OCI-LY7 (cell line): ENCODE results near the gene TMEM238L. TPM values are rescaled to one million over a fixed set of nuclear protein-coding genes. Genes with fewer than 3 reads are reported as not detected.

Experiments
- BruUV-seq: library from RNA; stranded (reverse); fragments of 400-500 nt; replicated peaks from 2 replicates; lab custom pipeline; 2021; lab: Mats Ljungman, UMichigan
- CTCF ChIA-PET: fragments of 300-600 bp; sonication (Branson Sonifier 250); formaldehyde crosslinking; loops from one replicate; lab custom pipeline; 2022; ENCODE audit warnings: antibody characterized with exemption; ENCODE audit not compliant: unreplicated experiment; lab: Charles Lee
- POLR2A ChIA-PET: fragments of 300-600 bp; sonication (Branson Sonifier 250); formaldehyde crosslinking; loops from one replicate; lab custom pipeline; 2022; ENCODE audit warnings: antibody characterized with exemption; lab: Charles Lee
- DNase-seq: peaks from one replicate; pipeline ENCODE4 v3.0.0-alpha.2; 2015; ENCODE audit warnings: low spot score
- H2AFZ ChIP-seq: fragments of 200-600 bp; sonication (generic), shearing (Covaris generic); 2 replicates; pipeline ENCODE4 v1.6.1; 2014; ENCODE audit warnings: mild to moderate bottlenecking, antibody characterized with exemption, low read length, moderate library complexity
- H3K27ac ChIP-seq: fragments of 200-600 bp; sonication (generic); 2 replicates; pipeline ENCODE4 v1.5.1; 2014; ENCODE audit warnings: mixed run types, low read depth, mild to moderate bottlenecking, moderate library complexity, low read length, inconsistent platforms; ENCODE audit not compliant: poor library complexity, severe bottlenecking
- H3K36me3 ChIP-seq: fragments of 200-600 bp; sonication (generic); 2 replicates; pipeline ENCODE4 v1.6.1; 2014; ENCODE audit warnings: mild to moderate bottlenecking, antibody characterized with exemption, low read length, moderate library complexity, mixed read lengths; ENCODE audit not compliant: insufficient read depth
- H3K4me1 ChIP-seq: fragments of 200-600 bp; sonication (generic); 2 replicates; pipeline ENCODE4 v1.5.1; 2014; ENCODE audit warnings: mild to moderate bottlenecking, low read length; ENCODE audit not compliant: insufficient read depth, poor library complexity, severe bottlenecking
- H3K4me2 ChIP-seq: fragments of 200-600 bp; sonication (generic); 2 replicates; pipeline ENCODE4 v1.6.1; 2014; ENCODE audit warnings: mild to moderate bottlenecking, low read length
- H3K4me3 ChIP-seq: fragments of 200-600 bp; sonication (generic); 2 replicates; pipeline ENCODE4 v1.5.1; 2014; ENCODE audit warnings: mild to moderate bottlenecking, low read depth, low read length; ENCODE audit not compliant: poor library complexity, severe bottlenecking
- H3K79me2 ChIP-seq: fragments of 200-600 bp; sonication (generic); 2 replicates; pipeline ENCODE4 v1.6.1; 2016; ENCODE audit warnings: low read depth, mild to moderate bottlenecking, low read length, moderate library complexity, mixed read lengths; ENCODE audit not compliant: insufficient read depth
- H3K9me2 ChIP-seq: fragments of 200-600 bp; sonication (generic); 2 replicates; pipeline ENCODE4 v1.6.1; 2016; ENCODE audit warnings: mild to moderate bottlenecking, low read length, mixed read lengths; ENCODE audit not compliant: insufficient read depth
- H3K9me3 ChIP-seq: fragments of 200-600 bp; sonication (generic); 2 replicates; pipeline ENCODE4 v1.6.1; 2014; ENCODE audit warnings: mild to moderate bottlenecking, mixed run types, low read length, mixed read lengths
- H4K20me1 ChIP-seq: fragments of 200-600 bp; sonication (generic); 2 replicates; pipeline ENCODE4 v1.6.1; 2014; ENCODE audit warnings: mild to moderate bottlenecking, antibody characterized with exemption, low read length, moderate library complexity, mixed read lengths; ENCODE audit not compliant: insufficient read depth
- CTCF ChIP-seq: fragments of 200-600 bp; sonication (generic); conservative IDR thresholded peaks from 2 replicates; pipeline ENCODE4 v1.5.1; 2014; ENCODE audit warnings: mild to moderate bottlenecking, antibody characterized with exemption, low read length, moderate library complexity, mixed read lengths
- EZH2phosphoT487 ChIP-seq: fragments of 200-600 bp; sonication (generic); IDR thresholded peaks from 2 replicates; pipeline ENCODE4 v1.6.1; 2018; ENCODE audit warnings: low read depth, borderline replicate concordance, mild to moderate bottlenecking, mixed run types, antibody characterized with exemption, low read length, moderate library complexity, mixed read lengths
- intact Hi-C: fragments of 100-400 bp; cut with micrococcal nuclease; formaldehyde crosslinking; loops from one replicate; pipeline ENCODE4 v1.10.0; 2022; ENCODE audit not compliant: unreplicated experiment
- total RNA-seq, 2 experiments: library from RNA; depleted of rRNA in 1 of 2; stranded (reverse); fragments of >200 nt in 1 of 2; shearing (Covaris generic) in 1 of 2; gene quantifications; 2 replicates each; pipeline ENCODE4 v1.2.3, GENCODE V29; 2014 to 2022

The TMEM238L gene
- total RNA-seq, 2 experiments from 2014 or later, result not detected

- TF ChIP-seq CTCF, result no peak
- no peak for TF ChIP-seq EZH2phosphoT487
- H3K9me3 ChIP-seq, result no peaks in the 10 kb centered on the region
Measured at GRCh38 chr17:10798910-10799309, 5.0 kb downstream of the TMEM238L start.

GRCh38 chr17:10798332-10798749, 5.6 kb downstream of the TMEM238L start:
- TF ChIP-seq EZH2phosphoT487 (no peak), CTCF (no peak)
- Histone ChIP-seq H2AFZ (no peak overlapping the region), H3K4me2 (no peak overlapping the region), H3K9me3 (no peaks in the 10 kb centered on the region), H4K20me1 (no peaks in the 10 kb centered on the region), H3K4me1 (no peaks in the 10 kb centered on the region), H3K79me2 (no peaks in the 10 kb centered on the region), H3K4me3 (no peak overlapping the region), H3K27ac (no peak overlapping the region), H3K9me2 (no peaks in the 10 kb centered on the region), H3K36me3 (no peaks in the 10 kb centered on the region)
- no peak for DNase-seq
- intact Hi-C loops, result no loop called here
- BruUV-seq, result no TSS peak
- ChIA-PET CTCF (no interaction called here), POLR2A (interaction anchor here (0.6 kb wide), 1 partner anchor 1265 kb away, joined by 3 read pairs; no protein-coding TSS in a partner anchor)

More at GRCh38 chr17:10798910-10799309, 5.0 kb downstream of the TMEM238L start:
- no peak overlapping the region for H3K4me2 ChIP-seq
- ChIA-PET CTCF (no interaction called here), POLR2A (interaction anchor here (0.5 to 0.6 kb wide), 2 partner anchors 115 to 1266 kb away, joined by 3 read pairs; no protein-coding TSS in a partner anchor)
- no peak overlapping the region for H2AFZ ChIP-seq
- no peaks in the 10 kb centered on the region for H3K9me2 ChIP-seq
- H3K36me3 ChIP-seq, result no peaks in the 10 kb centered on the region
- H3K27ac ChIP-seq, result no peak overlapping the region
- H3K79me2 ChIP-seq, result no peaks in the 10 kb centered on the region
- no TSS peak for BruUV-seq
- no peaks in the 10 kb centered on the region for H3K4me1 ChIP-seq
- DNase-seq, result no peak
- no peak overlapping the region for H3K4me3 ChIP-seq
- H4K20me1 ChIP-seq, result no peaks in the 10 kb centered on the region
- intact Hi-C loops, result no loop called here

- Histone ChIP-seq H3K4me2 (no peak overlapping the region), H3K9me2 (no peaks in the 10 kb centered on the region), H3K4me1 (no peaks in the 10 kb centered on the region), H3K4me3 (no peak overlapping the region), H4K20me1 (no peaks in the 10 kb centered on the region), H2AFZ (no peak overlapping the region), H3K36me3 (no peaks in the 10 kb centered on the region), H3K9me3 (no peaks in the 10 kb centered on the region), H3K79me2 (no peaks in the 10 kb centered on the region), H3K27ac (no peak overlapping the region)
- no TSS peak for BruUV-seq
- TF ChIP-seq EZH2phosphoT487 (no peak), CTCF (no peak)
- CTCF ChIA-PET, result no interaction called here
- DNase-seq, result no peak
- POLR2A ChIA-PET, result no interaction called here
- intact Hi-C loops, result no loop called here
Measured at GRCh38 chr17:10797476-10798328, 6.2 kb downstream of the TMEM238L start.
